Neural progenitor cell (in vitro differentiated cells): ENCODE results near the gene ABCC1.

Source experiments
- EZH2 ChIP-seq: fragments of 200-600 bp; sonication (generic); IDR thresholded peaks from 2 replicates; pipeline ENCODE4 v1.6.1; 2017; ENCODE audit warnings: antibody characterized with exemption, mild to moderate bottlenecking, moderate library complexity
- EZH2phosphoT487 ChIP-seq: fragments of 200-600 bp; sonication (generic); IDR thresholded peaks from 2 replicates; pipeline ENCODE4 v1.6.1; 2017; ENCODE audit warnings: antibody characterized with exemption
- TF ChIP-seq, protein P1 (sequence below): fragments of 200-600 bp; sonication (generic); IDR thresholded peaks from 2 replicates; pipeline ENCODE4 v1.5.1; 2017; ENCODE audit warnings: antibody characterized with exemption, mild to moderate bottlenecking

DNA sequence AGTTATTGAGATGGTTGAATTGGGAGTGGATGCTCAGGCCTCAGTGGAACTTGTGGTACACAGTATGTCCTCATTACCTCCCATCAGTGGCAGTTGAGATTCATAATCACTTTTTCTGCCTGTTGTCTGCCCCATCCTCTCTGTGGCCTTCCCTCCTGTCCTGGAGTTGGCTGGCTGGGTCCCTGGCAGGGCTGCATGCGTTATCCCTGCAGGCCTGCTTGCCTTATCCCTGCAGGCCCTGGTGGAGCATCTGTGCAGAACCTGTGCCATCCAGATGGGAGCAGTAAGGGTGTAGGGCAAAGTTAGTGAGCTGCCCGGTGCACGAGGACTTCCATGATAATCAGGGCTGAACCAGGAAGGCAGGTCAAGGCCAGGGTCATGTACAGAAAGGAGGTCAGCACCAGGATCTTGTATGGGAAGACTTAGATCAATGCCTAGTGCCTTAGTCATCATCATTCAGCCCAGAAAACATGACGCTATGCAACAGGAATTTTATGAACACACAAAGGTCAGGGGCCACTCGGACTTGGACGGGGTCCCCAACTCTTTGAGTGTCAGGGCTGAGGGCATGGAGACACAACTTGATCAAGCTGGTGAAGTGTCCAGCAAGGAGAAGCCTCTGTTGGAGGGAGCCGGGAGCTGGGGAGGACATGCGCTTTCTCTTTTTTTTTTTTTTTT lies 47.2 kb downstream of the ABCC1 start:
- TF ChIP-seq, protein P1, sequence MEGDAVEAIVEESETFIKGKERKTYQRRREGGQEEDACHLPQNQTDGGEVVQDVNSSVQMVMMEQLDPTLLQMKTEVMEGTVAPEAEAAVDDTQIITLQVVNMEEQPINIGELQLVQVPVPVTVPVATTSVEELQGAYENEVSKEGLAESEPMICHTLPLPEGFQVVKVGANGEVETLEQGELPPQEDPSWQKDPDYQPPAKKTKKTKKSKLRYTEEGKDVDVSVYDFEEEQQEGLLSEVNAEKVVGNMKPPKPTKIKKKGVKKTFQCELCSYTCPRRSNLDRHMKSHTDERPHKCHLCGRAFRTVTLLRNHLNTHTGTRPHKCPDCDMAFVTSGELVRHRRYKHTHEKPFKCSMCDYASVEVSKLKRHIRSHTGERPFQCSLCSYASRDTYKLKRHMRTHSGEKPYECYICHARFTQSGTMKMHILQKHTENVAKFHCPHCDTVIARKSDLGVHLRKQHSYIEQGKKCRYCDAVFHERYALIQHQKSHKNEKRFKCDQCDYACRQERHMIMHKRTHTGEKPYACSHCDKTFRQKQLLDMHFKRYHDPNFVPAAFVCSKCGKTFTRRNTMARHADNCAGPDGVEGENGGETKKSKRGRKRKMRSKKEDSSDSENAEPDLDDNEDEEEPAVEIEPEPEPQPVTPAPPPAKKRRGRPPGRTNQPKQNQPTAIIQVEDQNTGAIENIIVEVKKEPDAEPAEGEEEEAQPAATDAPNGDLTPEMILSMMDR = no peak
- TF ChIP-seq EZH2 = no peak
- no peak for TF ChIP-seq EZH2phosphoT487
